GM12872 (cell line): ENCODE results near the gene CDHR1.

Source experiments
- TF ChIP-seq, protein P1 (sequence below): IDR thresholded peaks from 3 replicates; pipeline ENCODE4 v1.5.1; 2011; ENCODE audit warnings: low read depth, mild to moderate bottlenecking, low read length, moderate library complexity; ENCODE audit not compliant: insufficient read depth

Gene CDHR1

DNA sequence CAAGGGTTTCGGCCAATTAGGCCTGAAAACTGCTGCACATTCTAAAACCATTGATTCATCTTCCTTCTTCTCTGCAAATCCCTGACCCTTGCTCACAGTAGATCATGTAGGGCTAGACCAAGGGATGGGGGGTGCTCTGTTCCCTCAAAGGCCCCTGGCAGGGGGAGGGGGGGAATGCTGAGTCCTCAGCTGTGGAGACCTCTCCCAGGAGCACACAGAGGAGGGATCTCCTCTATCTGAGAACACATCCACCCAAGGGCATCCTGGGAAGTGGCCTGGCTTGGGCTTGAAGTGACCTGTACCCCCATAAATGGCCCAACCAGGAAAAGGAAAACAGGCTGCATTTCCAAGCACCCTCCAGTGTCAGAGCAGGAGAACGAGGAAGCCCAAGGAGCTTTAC, 1.0 kb upstream of the CDHR1 start:
- TF ChIP-seq, protein P1, sequence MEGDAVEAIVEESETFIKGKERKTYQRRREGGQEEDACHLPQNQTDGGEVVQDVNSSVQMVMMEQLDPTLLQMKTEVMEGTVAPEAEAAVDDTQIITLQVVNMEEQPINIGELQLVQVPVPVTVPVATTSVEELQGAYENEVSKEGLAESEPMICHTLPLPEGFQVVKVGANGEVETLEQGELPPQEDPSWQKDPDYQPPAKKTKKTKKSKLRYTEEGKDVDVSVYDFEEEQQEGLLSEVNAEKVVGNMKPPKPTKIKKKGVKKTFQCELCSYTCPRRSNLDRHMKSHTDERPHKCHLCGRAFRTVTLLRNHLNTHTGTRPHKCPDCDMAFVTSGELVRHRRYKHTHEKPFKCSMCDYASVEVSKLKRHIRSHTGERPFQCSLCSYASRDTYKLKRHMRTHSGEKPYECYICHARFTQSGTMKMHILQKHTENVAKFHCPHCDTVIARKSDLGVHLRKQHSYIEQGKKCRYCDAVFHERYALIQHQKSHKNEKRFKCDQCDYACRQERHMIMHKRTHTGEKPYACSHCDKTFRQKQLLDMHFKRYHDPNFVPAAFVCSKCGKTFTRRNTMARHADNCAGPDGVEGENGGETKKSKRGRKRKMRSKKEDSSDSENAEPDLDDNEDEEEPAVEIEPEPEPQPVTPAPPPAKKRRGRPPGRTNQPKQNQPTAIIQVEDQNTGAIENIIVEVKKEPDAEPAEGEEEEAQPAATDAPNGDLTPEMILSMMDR, result no peak

DNA sequence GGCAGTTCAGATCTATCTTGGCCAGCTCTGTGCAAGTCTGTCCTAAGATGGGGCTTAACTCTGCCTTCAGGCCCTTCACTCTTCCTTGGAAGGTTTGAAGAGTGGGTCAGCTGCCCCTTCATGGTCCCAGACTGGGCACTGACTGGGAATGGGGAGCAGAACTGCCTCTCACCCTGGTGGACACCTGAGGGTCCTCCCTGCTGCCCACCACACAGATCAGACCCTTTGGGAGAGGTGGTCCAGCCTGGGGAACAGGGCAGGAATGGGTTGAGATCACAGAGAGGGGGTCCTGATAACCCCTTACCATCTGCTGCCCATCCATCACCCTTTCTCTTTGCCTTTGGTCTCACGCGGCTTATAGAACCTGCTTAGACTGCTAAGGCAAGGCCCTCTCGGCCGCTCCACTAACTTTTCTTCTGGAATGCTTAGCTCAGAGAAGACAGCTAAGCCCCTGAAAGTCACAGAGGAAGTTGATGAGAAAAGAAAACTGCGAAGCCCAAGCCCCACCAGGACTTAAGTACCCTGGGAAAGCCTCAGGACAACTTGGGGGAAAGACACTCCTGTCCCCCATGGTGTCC, 402 bp upstream of the CDHR1 start:
- TF ChIP-seq, protein P1, result no peak

DNA sequence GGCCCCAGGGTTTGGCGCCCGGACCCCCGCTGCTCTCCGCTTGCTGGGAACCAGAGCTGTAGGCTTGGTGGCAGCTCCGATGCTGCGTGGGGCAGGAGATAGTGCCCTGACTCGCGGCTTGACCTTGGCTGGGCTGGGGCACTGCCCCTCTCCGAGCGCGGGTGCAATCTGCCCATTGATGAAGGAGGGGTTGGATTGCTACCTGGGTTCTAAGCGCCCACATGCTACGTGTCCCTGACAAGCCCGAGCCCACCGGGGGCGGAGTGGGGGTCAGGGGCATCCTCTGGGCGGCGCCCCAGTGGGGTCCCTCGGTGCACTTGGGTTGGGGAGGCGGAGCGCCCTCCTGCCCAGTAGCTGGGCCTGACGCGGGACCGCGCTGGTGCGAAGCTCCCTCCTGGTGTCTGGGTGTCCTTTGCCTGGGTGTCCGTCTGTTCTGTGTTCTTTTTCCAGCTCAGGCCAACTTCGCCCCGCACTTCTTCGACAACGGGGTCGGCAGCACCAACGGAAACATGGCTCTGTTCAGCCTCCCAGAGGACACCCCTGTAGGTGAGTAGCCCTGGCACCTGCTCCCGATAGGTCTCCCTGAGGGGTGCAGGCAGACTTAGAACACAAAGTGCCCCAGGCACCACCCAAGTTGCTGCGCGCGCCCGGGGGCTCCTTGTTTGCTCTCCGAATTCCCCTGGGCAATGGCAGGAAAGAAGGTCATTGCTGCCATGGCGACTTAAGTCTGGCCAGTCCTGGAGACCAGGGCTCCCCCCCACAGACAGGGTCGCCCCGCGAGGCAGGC, 900 bp downstream of the CDHR1 start:
- TF ChIP-seq, protein P1, result no peak

DNA sequence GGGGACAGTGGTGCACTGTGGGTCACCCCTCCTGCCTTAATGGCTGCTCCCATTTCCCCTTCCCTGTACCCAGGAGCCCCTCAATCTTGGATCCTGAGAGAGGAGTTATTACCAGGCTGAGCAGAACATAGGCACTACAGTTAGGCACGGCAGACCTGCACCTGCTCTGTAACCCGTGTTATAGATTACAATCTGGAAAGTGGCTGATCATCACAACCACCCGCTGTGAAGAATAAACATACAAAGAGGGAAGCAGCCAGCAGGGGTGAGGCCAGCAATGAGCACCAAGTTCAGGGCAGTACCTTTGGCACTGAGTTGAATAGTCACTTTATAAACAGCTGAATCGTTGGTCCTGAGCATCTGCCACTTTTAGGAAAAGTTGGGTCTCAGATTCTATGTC, 1.7 kb downstream of the CDHR1 start:
- TF ChIP-seq, protein P1, result no peak

DNA sequence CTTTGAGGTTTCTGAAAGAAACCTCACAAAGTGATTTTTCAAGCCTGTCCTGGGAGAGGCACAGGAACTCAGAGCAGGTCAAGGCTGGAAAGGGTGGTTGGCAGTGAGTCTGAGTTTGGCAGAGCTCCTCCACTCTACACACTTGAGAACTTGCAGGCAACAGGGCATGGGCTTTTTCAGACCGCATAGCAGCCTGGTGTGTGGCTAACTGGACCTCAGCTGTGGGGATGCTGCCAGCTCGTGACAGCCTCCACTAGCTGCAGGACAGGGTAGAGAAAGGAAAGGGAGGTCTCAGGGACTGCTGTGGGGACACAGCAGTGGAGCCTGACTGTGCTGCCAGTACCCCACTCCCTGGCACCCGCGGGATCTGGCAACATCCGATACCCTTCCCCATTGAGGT, 2.6 kb downstream of the CDHR1 start:
- TF ChIP-seq, protein P1, result no peak

DNA sequence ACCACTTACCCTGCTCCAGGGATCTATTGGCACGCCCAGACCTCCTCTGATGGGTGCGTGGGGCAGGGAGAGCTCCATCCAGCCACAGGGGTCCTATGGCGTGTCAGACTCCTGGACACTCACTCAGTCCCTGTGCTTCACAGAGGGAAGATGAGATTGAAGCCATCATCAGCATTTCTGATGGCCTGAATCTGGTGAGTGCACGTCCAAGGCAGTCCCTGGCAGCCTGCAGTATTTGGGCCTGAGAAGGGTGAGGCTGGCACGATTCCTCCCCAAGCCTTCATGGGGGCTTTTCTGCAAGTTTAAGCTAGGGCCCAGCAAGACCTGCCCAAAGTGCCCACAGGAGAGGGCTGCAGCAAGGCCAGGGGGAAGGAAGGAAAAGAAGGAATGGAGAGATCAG, 3.3 kb downstream of the CDHR1 start:
- TF ChIP-seq, protein P1, result no peak

DNA sequence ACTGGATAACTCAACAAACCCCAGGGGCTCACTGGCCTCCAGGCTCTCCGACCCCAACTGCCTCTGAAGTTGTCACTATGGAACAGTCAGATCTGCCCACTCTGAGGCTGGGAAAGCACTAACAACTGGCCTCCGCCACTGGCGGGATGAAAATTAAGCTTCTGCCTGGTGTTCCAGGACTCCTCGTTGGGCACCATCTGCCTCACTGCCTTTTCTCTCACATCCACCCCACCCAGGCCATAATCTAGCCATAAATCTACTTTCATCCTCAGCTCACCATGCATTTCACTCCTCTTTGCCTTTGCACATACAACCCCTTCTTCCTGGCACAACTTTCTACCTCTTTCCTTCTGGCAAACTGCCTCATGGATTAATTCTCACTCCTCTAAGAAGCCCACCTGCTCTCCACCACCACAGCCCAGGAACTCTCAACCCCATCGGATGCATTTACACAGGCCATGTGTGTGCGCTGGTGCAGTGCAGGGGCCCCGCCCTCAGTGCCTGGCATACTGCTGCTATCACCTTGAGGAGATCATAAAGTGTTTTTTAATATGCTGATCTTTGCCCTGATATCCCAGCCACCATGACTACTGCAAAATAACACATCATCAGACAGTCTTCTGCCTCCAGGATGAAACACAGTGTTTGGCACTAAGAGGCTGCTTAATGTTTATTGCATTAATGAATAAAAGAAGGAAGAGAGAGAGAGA, 4.0 kb downstream of the CDHR1 start:
- TF ChIP-seq, protein P1, result no peak
